Heart left ventricle (tissue), 13 donors: ENCODE data around the gene MT1H.

Source experiments
- POLR2A ChIP-seq, 2 donors: fragments of 450-650 bp; IDR thresholded peaks; one replicate each; pipeline ENCODE4 v1.6.1; 2017; ENCODE audit warnings: antibody characterized with exemption in 2 of 2, mild to moderate bottlenecking in 2 of 2, moderate library complexity in 2 of 2
- TF ChIP-seq, protein P1 (sequence below), 12 donors: fragments of 200-600 bp; sonication (generic) in 4 of 12; IDR thresholded peaks; one replicate each; pipeline versions ENCODE4 v1.5.0 to v1.8.0; 2018 to 2022; ENCODE audit warnings: antibody characterized with exemption in 12 of 12, mild to moderate bottlenecking in 5 of 12
- donor health status: ischemic (EF 13 %, LVEDD 7.1; RV severe dilation, severe dysfunction).
- donor health status: DM: no; HTN: yes; CAD: no.
- donor health status: DM: no; HTN: no; CAD: no.
- donor health status: ischemic (EF 25% LVEDD 6.9; RV normal size, moderate dysfunction).
- donor health status: ischemic (EF 25% LVEDD 5.7; RV mildly dilated, moderate dysfunction).
- donor health status: ischemic (EF 35%, LVEDD 5.7; RV mildly dilated, moderate dysfunction).
- donor health status: nonischemic (EF 11% LVEDD 7.7; RV severe dilation, severe dysfunction).
- donor health status: DM: yes; HTN: yes; CAD: no.
- donor health status: PGD.
- donor health status: ischemic (EF 29% LVEDD 5.4; RV normal size, mild dysfunction).
- donor health status: nonischemic (EF 23%, LVEDD 6.1; RV moderate dilation, normal function).

DNA sequence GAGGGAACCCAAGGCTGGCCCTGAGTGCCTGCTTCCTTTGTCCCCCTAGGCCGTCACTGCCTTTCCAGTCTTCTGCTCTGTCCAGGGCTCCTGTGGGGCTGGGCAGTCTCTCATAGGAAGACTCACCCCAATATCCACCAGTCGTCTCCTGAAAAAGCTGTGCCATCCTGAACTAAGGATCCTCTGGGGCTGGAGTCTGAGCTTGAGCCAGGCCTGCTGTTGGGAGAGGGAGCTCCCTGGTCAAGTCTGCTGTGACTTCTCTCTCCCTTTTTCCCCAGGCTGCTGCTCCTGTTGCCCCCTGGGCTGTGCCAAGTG, 963 bp downstream of the MT1H start:
- TF ChIP-seq, protein P1, sequence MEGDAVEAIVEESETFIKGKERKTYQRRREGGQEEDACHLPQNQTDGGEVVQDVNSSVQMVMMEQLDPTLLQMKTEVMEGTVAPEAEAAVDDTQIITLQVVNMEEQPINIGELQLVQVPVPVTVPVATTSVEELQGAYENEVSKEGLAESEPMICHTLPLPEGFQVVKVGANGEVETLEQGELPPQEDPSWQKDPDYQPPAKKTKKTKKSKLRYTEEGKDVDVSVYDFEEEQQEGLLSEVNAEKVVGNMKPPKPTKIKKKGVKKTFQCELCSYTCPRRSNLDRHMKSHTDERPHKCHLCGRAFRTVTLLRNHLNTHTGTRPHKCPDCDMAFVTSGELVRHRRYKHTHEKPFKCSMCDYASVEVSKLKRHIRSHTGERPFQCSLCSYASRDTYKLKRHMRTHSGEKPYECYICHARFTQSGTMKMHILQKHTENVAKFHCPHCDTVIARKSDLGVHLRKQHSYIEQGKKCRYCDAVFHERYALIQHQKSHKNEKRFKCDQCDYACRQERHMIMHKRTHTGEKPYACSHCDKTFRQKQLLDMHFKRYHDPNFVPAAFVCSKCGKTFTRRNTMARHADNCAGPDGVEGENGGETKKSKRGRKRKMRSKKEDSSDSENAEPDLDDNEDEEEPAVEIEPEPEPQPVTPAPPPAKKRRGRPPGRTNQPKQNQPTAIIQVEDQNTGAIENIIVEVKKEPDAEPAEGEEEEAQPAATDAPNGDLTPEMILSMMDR (IDR thresholded peaks at IDR 0.05): no peak
- no peak for TF ChIP-seq POLR2A (IDR thresholded peaks at IDR 0.05)
